GM12878 (cell line): ENCODE measurements around the gene CAMTA1. TPM values are rescaled to one million over a fixed set of nuclear protein-coding genes. Genes with fewer than 3 reads are reported as not detected.

Experiments
- ATAC-seq: fragments of 200-7000 bp; cut with Tn5 transposase; 3 replicates; pipeline ENCODE4 v1.9.1; 2020; ENCODE audit warnings: mild to moderate bottlenecking, moderate library complexity
- BruUV-seq: library from RNA; stranded (reverse); fragments of 400-500 nt; replicated peaks from 2 replicates; lab custom pipeline; 2021; lab: Mats Ljungman, UMichigan
- CTCF ChIA-PET: fragments of 300-600 bp; sonication (Branson Sonifier 250); formaldehyde crosslinking; extraction: SDS; loops from one replicate; lab custom pipeline; 2021; ENCODE audit warnings: inconsistent platforms; lab: Yijun Ruan, JAX
- POLR2A ChIA-PET: fragments of 350-600 bp; formaldehyde crosslinking; extraction: SDS; loops from one replicate; lab custom pipeline; 2021; ENCODE audit warnings: inconsistent platforms; lab: Charles Lee
- RAD21 ChIA-PET: fragments of 300-600 bp; sonication (Branson Sonifier 250); formaldehyde crosslinking; loops from one replicate; lab custom pipeline; 2023; ENCODE audit warnings: antibody characterized with exemption; ENCODE audit not compliant: unreplicated experiment; lab: Charles Lee
- SMC1A ChIA-PET: fragments of 300-600 bp; sonication (Branson Sonifier 250); formaldehyde crosslinking; loops from one replicate; lab custom pipeline; 2023; ENCODE audit not compliant: unreplicated experiment, uncharacterized antibody; lab: Charles Lee
- DNase-seq: peaks from one replicate; pipeline ENCODE4 v3.0.0-alpha.2; 2011; ENCODE audit warnings: low read depth, low spot score
- FAIRE-seq: peaks from 3 replicates; lab custom pipeline; 2011; peaks lifted over from hg19 to GRCh38; lab: Jason Lieb, UNC
- H2AFZ ChIP-seq: 2 replicates; pipeline ENCODE4 v1.6.0; 2011; ENCODE audit warnings: low read depth, low read length, control low read depth; ENCODE audit not compliant: control insufficient read depth
- H3K27ac ChIP-seq: 2 replicates; pipeline ENCODE4 v1.5.1; 2011; ENCODE audit warnings: control low read depth; ENCODE audit not compliant: control insufficient read depth, insufficient read depth
- H3K27me3 ChIP-seq, 2 experiments: replicated peaks in 1 of 2; 2 replicates each; pipeline versions ENCODE4 v1.6.0 to v1.6.1; 2011; ENCODE audit warnings: low read length in 1 of 2; ENCODE audit not compliant: control insufficient read depth in 2 of 2, insufficient read depth in 2 of 2
- H3K36me3 ChIP-seq, 2 experiments: 2 replicates each; pipeline ENCODE4 v1.5.1; 2011; ENCODE audit warnings: low read length in 1 of 2; ENCODE audit not compliant: control insufficient read depth in 2 of 2, insufficient read depth in 2 of 2
- H3K4me1 ChIP-seq: 2 replicates; pipeline ENCODE4 v1.6.1; 2011; ENCODE audit warnings: mild to moderate bottlenecking, low read length, moderate library complexity, mixed read lengths; ENCODE audit not compliant: control insufficient read depth, insufficient read depth
- H3K4me2 ChIP-seq: 2 replicates; pipeline ENCODE4 v1.6.0; 2011; ENCODE audit warnings: control low read depth; ENCODE audit not compliant: control insufficient read depth, insufficient read depth
- H3K4me3 ChIP-seq: fragments of 200-600 bp; sonication (generic); 2 replicates; pipeline ENCODE4 v1.5.1; 2016
- H3K79me2 ChIP-seq: 2 replicates; pipeline ENCODE4 v1.6.0; 2011; ENCODE audit warnings: low read length; ENCODE audit not compliant: control insufficient read depth, insufficient read depth
- H3K9ac ChIP-seq: 2 replicates; pipeline ENCODE4 v1.8.0; 2011; ENCODE audit warnings: low read length, control low read depth, mixed read lengths; ENCODE audit not compliant: control insufficient read depth, insufficient read depth
- H3K9me3 ChIP-seq: replicated peaks from 3 replicates; pipeline ENCODE4 v1.5.1; 2011; ENCODE audit warnings: mild to moderate bottlenecking, low read length; ENCODE audit not compliant: control insufficient read depth, insufficient read depth
- H4K20me1 ChIP-seq: 2 replicates; pipeline ENCODE4 v1.6.0; 2011; ENCODE audit not compliant: control insufficient read depth, insufficient read depth
- CBX3 ChIP-seq: fragments of 200-600 bp; sonication (generic); IDR thresholded peaks from 2 replicates; pipeline ENCODE4 v1.6.1; 2016; ENCODE audit warnings: low read depth, borderline replicate concordance
- EED ChIP-seq: sonication (generic); IDR thresholded peaks from 2 replicates; pipeline ENCODE4 v1.6.1; 2016; ENCODE audit warnings: antibody characterized with exemption, low read depth
- HDAC6 ChIP-seq: fragments of 200-600 bp; sonication (generic); IDR thresholded peaks from one replicate; pipeline ENCODE4 v1.8.0; 2017; ENCODE audit warnings: antibody characterized with exemption; ENCODE audit not compliant: unreplicated experiment
- KDM1A ChIP-seq: fragments of 200-600 bp; sonication (generic); IDR thresholded peaks from 2 replicates; pipeline ENCODE4 v1.6.1; 2016; ENCODE audit warnings: borderline replicate concordance
- KLF5 ChIP-seq: fragments of 450-650 bp; IDR thresholded peaks from 2 replicates; pipeline ENCODE4 v1.6.1; 2014; ENCODE audit warnings: mild to moderate bottlenecking; ENCODE audit not compliant: partially characterized antibody
- ZNF622 ChIP-seq: fragments of 450-650 bp; IDR thresholded peaks from 2 replicates; pipeline ENCODE4 v1.6.1; 2017; ENCODE audit warnings: mild to moderate bottlenecking, inconsistent platforms
- ZSCAN29 ChIP-seq: fragments of 450-650 bp; IDR thresholded peaks from 2 replicates; pipeline ENCODE4 v1.6.1; 2017; ENCODE audit warnings: mild to moderate bottlenecking, moderate library complexity
- WGBS: methylation state at CpG from one replicate; pipeline ENCODE4 v1.1.6; 2016; ENCODE audit warnings: low lambda C conversion rate; ENCODE audit not compliant: insufficient replicate concordance, insufficient coverage; ENCODE audit errors: missing lambda C conversion rate; 5-methylcytosine and 5-hydroxymethylcytosine counted together
- in situ Hi-C: fragments of 300-500 bp; cut with MboI; formaldehyde crosslinking; loops from 9 replicates; pipeline ENCODE4 v1.14.3; 2018; ENCODE audit warnings: mixed read lengths
- intact Hi-C: fragments of 100-400 bp; cut with micrococcal nuclease; formaldehyde crosslinking; loops from one replicate; pipeline ENCODE4 v1.14.2; 2022; ENCODE audit not compliant: unreplicated experiment
- polyA plus RNA-seq, 11 experiments: library from polyadenylated mRNA; depleted of rRNA in 4 of 11; unstranded in 6 of 11; stranded (reverse) in 5 of 11; fragments of >200 nt; fragmentation: Nextera tagmentation in 4 of 11; fragmentation: Illumina TruSeq in 1 of 11; extraction: Ambion mirVana in 4 of 11; extraction: Trizol in 1 of 11; gene quantifications; 1 replicate in 1 of 11; 2 replicates in 10 of 11; pipeline versions ENCODE4 v1.2.1 to v1.2.3, GENCODE V29; 2011 to 2016; ENCODE audit warnings: inconsistent platforms in 2 of 11, missing spikeins in 2 of 11, low read depth in 1 of 11
- total RNA-seq, 4 experiments: library from RNA; depleted of rRNA in 3 of 4; stranded (reverse); fragments of >200 nt in 3 of 4; fragmentation: Illumina TruSeq in 1 of 4; extraction: Trizol in 1 of 4; gene quantifications; 2 replicates each; pipeline versions ENCODE4 v1.2.1 to v1.2.3, GENCODE V29; 2013 to 2021

Gene CAMTA1
- total and polyA plus RNA-seq, 10 of the 15 experiments (the other 5 are each of a cell fraction or from before 2014, with no cell fraction given), result 37.7 to 148 (median 76.4) TPM

- CTCF ChIA-PET, result no interaction called here
- SMC1A ChIA-PET, result no interaction called here
- Histone ChIP-seq H3K36me3 (no peaks in the 10 kb centered on the region), H3K4me3 (no peak overlapping the region), H3K27ac (no peak overlapping the region), H3K79me2 (no peaks in the 10 kb centered on the region), H4K20me1 (no peaks in the 10 kb centered on the region), H3K9ac (no peak overlapping the region), H3K4me2 (no peak overlapping the region), H3K27me3 (no peaks in the 10 kb centered on the region; a peak in 1 of 4 replicates), H3K4me1 (no peaks in the 10 kb centered on the region), H3K9me3 (no peaks in the 10 kb centered on the region; the same call in 2 of the 3 replicates), H2AFZ (no peak overlapping the region)
- ATAC-seq (no peak), FAIRE-seq (no peak), DNase-seq (no peak)
- intact Hi-C loops, result no loop called here
- WGBS, result 64% methylated on average over 2 of the region's 2 CpGs
- TF ChIP-seq CBX3 (no peak), ZSCAN29 (no peak), HDAC6 (no peak), KLF5 (no peak)
- RAD21 ChIA-PET, result no interaction called here
- POLR2A ChIA-PET, result no interaction called here
- no TSS peak for BruUV-seq
- in situ Hi-C loops, result no loop called here
Measured at GRCh38 chr1:7476402-7476801, 691.1 kb downstream of the CAMTA1 start.

- ChIA-PET CTCF (no interaction called here), RAD21 (no interaction called here), SMC1A (no interaction called here), POLR2A (no interaction called here)
- H3K9me3 ChIP-seq, result no peaks in the 10 kb centered on the region; the same call in 2 of the 3 replicates
- H4K20me1 ChIP-seq, result no peaks in the 10 kb centered on the region
- WGBS, result 34% methylated on average over 17 of the region's 17 CpGs
- H3K4me2 ChIP-seq, result no peak overlapping the region
- in situ Hi-C loops (no loop called here), intact Hi-C loops (no loop called here)
- no peaks in the 10 kb centered on the region for H3K4me1 ChIP-seq
- H2AFZ ChIP-seq, result no peak overlapping the region
- H3K27me3 ChIP-seq, result no peaks in the 10 kb centered on the region; a peak in 1 of 4 replicates
- no peak for DNase-seq
- H3K4me3 ChIP-seq, result no peak overlapping the region
- no peak for FAIRE-seq
- no peak overlapping the region for H3K27ac ChIP-seq
- no TSS peak for BruUV-seq
- H3K36me3 ChIP-seq, result no peaks in the 10 kb centered on the region
- no peak overlapping the region for H3K9ac ChIP-seq
- no peak for ATAC-seq
- H3K79me2 ChIP-seq, result no peaks in the 10 kb centered on the region
- TF ChIP-seq KDM1A (no peak), EED (no peak), ZNF622 (no peak)
Measured at GRCh38 chr1:7476861-7477547, 691.8 kb downstream of the CAMTA1 start.
